Measurements from ENCODE around the gene MED16.
"Not testable (repeated sequence)": the region's sequence is repeated elsewhere in the genome, so short reads cannot be mapped to it uniquely, and the experiment has no call there.

- TF ChIP-seq POLR2A, USF2 (IDR thresholded peaks at IDR 0.05; ENCODE audit: low read depth, low read length): not testable (repeated sequence)
These were observed 72.8 kb downstream of the MED16 start for GRCh38 chr19:820212-820611.

Measured in IMR-90 (cell line).